ENCODE results near the gene RBMS2. TPM values are rescaled to one million over a fixed set of nuclear protein-coding genes. Genes with fewer than 3 reads are reported as not detected.

Gene RBMS2
- total RNA-seq, 3 donors from 2014 or later = 35.9 to 47.8 (median 41.0) TPM

- Histone ChIP-seq H3K4me1 (ENCODE audit: low read depth) (no peaks in the 10 kb centered on the region), H3K4me3 (no peak overlapping the region), H3K9me3 (no peaks in the 10 kb centered on the region), H3K36me3 (ENCODE audit: low read depth) (no peaks in the 10 kb centered on the region)
- TF ChIP-seq CTCF (IDR thresholded peaks at IDR 0.05) = no peak
- ATAC-seq (no peak), DNase-seq (no peak)
- intact Hi-C loops (cut with DNase I, micrococcal nuclease) = no loop called here
Measured at GRCh38 chr12:56537546-56537945, 15.9 kb downstream of the RBMS2 start.

GRCh38 chr12:56541631-56542030 is 20.0 kb downstream of the RBMS2 start:
- intact Hi-C loops (cut with DNase I, micrococcal nuclease) = no loop called here
- no peaks in the 10 kb centered on the region for H3K36me3 ChIP-seq (ENCODE audit: low read depth)
- DNase-seq (no peak), ATAC-seq (no peak)
- no peaks in the 10 kb centered on the region for H3K9me3 ChIP-seq
- peaks cover 4% of the 10 kb centered on the region for H3K4me1 ChIP-seq (ENCODE audit: low read depth)
- no peak for TF ChIP-seq CTCF (IDR thresholded peaks at IDR 0.05)
- H3K4me3 ChIP-seq = no peak overlapping the region

- TF ChIP-seq CTCF (IDR thresholded peaks at IDR 0.05) = no peak
- Histone ChIP-seq H3K4me3 (no peak overlapping the region), H3K9me3 (no peaks in the 10 kb centered on the region), H3K4me1 (ENCODE audit: low read depth) (peaks cover 4% of the 10 kb centered on the region), H3K36me3 (ENCODE audit: low read depth) (no peaks in the 10 kb centered on the region)
- no peak for DNase-seq
- intact Hi-C loops (cut with DNase I, micrococcal nuclease) = no loop called here
- no peak for ATAC-seq
Measured at GRCh38 chr12:56542164-56542563, 20.5 kb downstream of the RBMS2 start.

- H3K4me3 ChIP-seq = no peak overlapping the region
- H3K9me3 ChIP-seq = no peaks in the 10 kb centered on the region
- ATAC-seq (peak; percentile 52), DNase-seq (no peak)
- intact Hi-C loops (cut with DNase I, micrococcal nuclease) = no loop called here
- H3K4me1 ChIP-seq (ENCODE audit: low read depth) = peaks cover 4% of the 10 kb centered on the region
- TF ChIP-seq CTCF (IDR thresholded peaks at IDR 0.05) = no peak
- no peaks in the 10 kb centered on the region for H3K36me3 ChIP-seq (ENCODE audit: low read depth)
Measured at GRCh38 chr12:56545023-56545604, 23.5 kb downstream of the RBMS2 start.

GRCh38 chr12:56546680-56547079 is 25.1 kb downstream of the RBMS2 start:
- DNase-seq = no peak
- H3K9me3 ChIP-seq = no peaks in the 10 kb centered on the region
- TF ChIP-seq CTCF (IDR thresholded peaks at IDR 0.05) = no peak
- intact Hi-C loops (cut with DNase I, micrococcal nuclease) = no loop called here
- H3K4me1 ChIP-seq (ENCODE audit: low read depth) = peaks cover 4% of the 10 kb centered on the region
- ATAC-seq = peak; percentile 93
- no peaks in the 10 kb centered on the region for H3K36me3 ChIP-seq (ENCODE audit: low read depth)
- H3K4me3 ChIP-seq = no peak overlapping the region

- no peak for DNase-seq
- no peak for TF ChIP-seq CTCF (IDR thresholded peaks at IDR 0.05)
- no peak overlapping the region for H3K4me3 ChIP-seq
- intact Hi-C loops (cut with DNase I, micrococcal nuclease) = no loop called here
- H3K4me1 ChIP-seq (ENCODE audit: low read depth) = peaks cover under 1% of the 10 kb centered on the region
- no peak for ATAC-seq
- no peaks in the 10 kb centered on the region for H3K36me3 ChIP-seq (ENCODE audit: low read depth)
- H3K9me3 ChIP-seq = no peaks in the 10 kb centered on the region
Measured at GRCh38 chr12:56551070-56551469, 29.4 kb downstream of the RBMS2 start.

Data from mucosa of descending colon (tissue), 3 donors.